Psoas muscle (tissue), 8 donors: ENCODE data around the gene UBE2L3. TPM values are rescaled to one million over a fixed set of nuclear protein-coding genes. Genes with fewer than 3 reads are reported as not detected.

Experiments
- ATAC-seq, 4 donors: fragments of 200-7000 bp; cut with Tn5 transposase; one replicate each; pipeline ENCODE4 v1.9.1; 2020; ENCODE audit warnings: moderate library complexity in 3 of 4, mild to moderate bottlenecking in 2 of 4
- DNase-seq, 2 donors: peaks; one replicate each; pipeline ENCODE4 v3.0.0-alpha.2; 2020
- H3K27ac ChIP-seq: fragments of 200-600 bp; one replicate; pipeline ENCODE4 v1.8.0; 2022
- H3K27me3 ChIP-seq, 3 donors: fragments of 200-600 bp in 1 of 3; one replicate each; pipeline versions ENCODE4 v1.6.1 to v1.8.0; 2013 to 2022; ENCODE audit warnings: low read length in 2 of 3, mild to moderate bottlenecking in 2 of 3, moderate library complexity in 1 of 3; ENCODE audit not compliant: insufficient read depth in 3 of 3
- H3K36me3 ChIP-seq, 2 donors: fragments of 200-600 bp in 1 of 2; one replicate each; pipeline versions ENCODE4 v1.6.1 to v1.8.0; 2013 to 2022; ENCODE audit warnings: low read depth in 1 of 2, mild to moderate bottlenecking in 1 of 2, moderate library complexity in 1 of 2; ENCODE audit not compliant: insufficient read depth in 1 of 2
- H3K4me1 ChIP-seq: fragments of 200-600 bp; one replicate; pipeline ENCODE4 v1.8.0; 2022
- H3K4me3 ChIP-seq: fragments of 200-600 bp; one replicate; pipeline ENCODE4 v1.8.0; 2022; ENCODE audit warnings: mild to moderate bottlenecking
- H3K9me3 ChIP-seq: fragments of 200-600 bp; one replicate; pipeline ENCODE4 v1.8.0; 2022
- CTCF ChIP-seq: fragments of 200-600 bp; IDR thresholded peaks from one replicate; pipeline ENCODE4 v1.8.0; 2022; ENCODE audit warnings: antibody characterized with exemption
- WGBS, 3 donors: extraction: QIAGEN DNeasy Blood & Tissue Kit; methylation state at CpG; one replicate each; pipeline versions ENCODE4 v1.1.6 to v1.1.7; 2013; 5-methylcytosine and 5-hydroxymethylcytosine counted together
- intact Hi-C, 2 donors: fragments of 100-400 bp; cut with DNase I; formaldehyde crosslinking; loops; one replicate each; pipeline versions ENCODE4 v1.11.0 to v1.14.2; 2022
- polyA plus RNA-seq, 3 donors: library from polyadenylated mRNA; stranded (reverse); fragments of 200-250 nt; gene quantifications; one replicate each; pipeline ENCODE4 v1.2.3, GENCODE V29; 2013
- total RNA-seq, 4 donors: library from RNA; stranded (reverse); fragmentation: NEBNext Ultra II Directional in 2 of 4; extraction: Animal tissue kit (Norgen Biotek cat#: 25700) in 2 of 4; gene quantifications; one replicate each; pipeline versions ENCODE4 v1.2.1 to v1.2.4, GENCODE V29; 2021 to 2023
- donor health status: healthy with polysubstance abuse.
- donor health status: DM: no; HTN: no; CAD: no; lungs with moderate emphysema.
- donor health status: Bipolar disorder and iron deficiency.
- donor health status: healthy.
- donor health status: DM: yes; HTN: yes; CAD: no.
- donor health status: DM: no; HTN: no; CAD: no.
- donor health status: DM: no; HTN: no; CAD: no.
- donor health status: DM: yes; HTN: yes; CAD: no.

The UBE2L3 gene
- total and polyA plus RNA-seq, 7 donors: 44.9 to 144 (median 56.7) TPM

DNA sequence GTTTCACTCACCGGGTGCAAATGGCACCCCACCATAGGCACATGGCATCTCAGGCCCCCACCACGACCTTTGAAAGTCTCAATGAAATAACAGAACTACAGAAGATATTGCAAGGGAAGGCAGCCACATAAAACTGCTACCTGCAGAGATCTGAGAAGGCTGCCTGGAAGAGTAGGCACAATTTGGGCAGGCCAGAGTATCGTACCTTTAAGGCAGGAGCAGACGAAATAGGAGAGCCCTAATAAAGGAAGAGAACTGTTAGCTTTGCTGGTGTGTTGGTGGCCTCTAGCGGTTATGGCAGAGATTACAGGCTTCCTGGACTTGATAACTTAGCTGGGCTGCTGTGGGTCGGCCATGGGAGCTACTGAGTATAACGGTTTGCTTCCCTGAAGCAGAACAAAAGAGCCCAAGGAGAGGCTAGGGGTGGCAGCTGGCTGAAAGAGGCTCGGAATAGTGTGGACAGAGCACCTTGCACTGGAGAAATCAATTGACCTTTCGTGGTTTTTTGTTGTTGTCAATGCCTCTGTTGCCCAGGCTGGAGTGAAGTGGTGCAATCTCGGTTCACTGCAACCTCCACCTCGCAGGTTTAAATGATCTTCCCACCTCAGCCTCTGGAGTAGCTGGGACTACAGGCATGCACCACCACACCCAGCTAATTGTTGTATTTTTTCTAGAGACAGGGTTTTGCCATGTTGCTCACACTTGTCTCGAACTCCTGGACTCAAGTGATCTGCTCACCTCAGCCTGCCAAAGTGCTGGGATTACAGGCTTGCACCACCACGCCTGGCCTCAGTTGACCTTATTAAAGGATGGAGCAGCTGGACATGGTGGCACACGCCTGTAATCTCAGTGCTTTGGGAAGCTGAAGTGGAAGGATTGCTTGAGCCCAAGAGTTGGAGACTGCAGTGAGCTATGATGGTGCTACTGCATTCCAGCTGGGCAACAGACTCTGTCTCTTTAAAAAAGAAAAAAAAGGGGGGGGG is 79.4 kb downstream of the UBE2L3 start:
- 43 to 44% (median 44%) methylated on average over 14 of the region's 14 CpGs for WGBS, 3 donors
- Histone ChIP-seq H3K27me3 (no peaks in the 10 kb centered on the region), H3K4me1 (peaks cover 15% of the 10 kb centered on the region), H3K27ac (no peak overlapping the region), H3K36me3 (peaks cover 0 to 10% of the 10 kb centered on the region in 2 donors), H3K4me3 (no peak overlapping the region), H3K9me3 (no peaks in the 10 kb centered on the region)
- peak; percentile 40 to 51 (median 44) for ATAC-seq
- TF ChIP-seq CTCF: peak; percentile 89
- DNase-seq: peak; percentile 69 to 81
- intact Hi-C loops: no loop called here

DNA sequence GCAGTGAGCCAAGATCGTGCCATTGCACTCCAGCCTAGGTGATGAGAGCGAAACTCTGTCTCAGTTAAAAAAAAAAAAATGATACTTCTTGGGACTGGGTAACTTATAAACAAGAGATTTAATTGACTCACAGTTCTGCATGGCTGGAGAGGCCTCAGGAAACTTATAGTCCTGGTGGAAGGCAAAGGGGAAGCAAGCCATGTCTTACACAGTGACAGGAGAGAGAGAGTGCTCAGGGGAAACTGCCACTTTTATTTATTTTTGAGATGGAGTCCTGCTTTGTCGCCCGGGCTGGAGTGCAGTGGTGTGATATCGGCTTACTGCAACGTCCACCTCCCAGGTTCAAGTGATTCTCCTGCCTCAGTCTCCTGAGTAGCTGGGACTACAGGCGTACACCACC is 82.8 kb downstream of the UBE2L3 start:
- no peak for TF ChIP-seq CTCF
- ATAC-seq (no peak), DNase-seq (no peak)
- Histone ChIP-seq H3K4me3 (no peak overlapping the region), H3K27me3 (no peaks in the 10 kb centered on the region), H3K9me3 (no peaks in the 10 kb centered on the region), H3K36me3 (peaks cover 0 to 5% of the 10 kb centered on the region in 2 donors), H3K27ac (no peak overlapping the region), H3K4me1 (peaks cover 10% of the 10 kb centered on the region)
- 90 to 96% (median 93%) methylated on average over 7 of the region's 7 CpGs for WGBS, 3 donors
- intact Hi-C loops: no loop called here

DNA sequence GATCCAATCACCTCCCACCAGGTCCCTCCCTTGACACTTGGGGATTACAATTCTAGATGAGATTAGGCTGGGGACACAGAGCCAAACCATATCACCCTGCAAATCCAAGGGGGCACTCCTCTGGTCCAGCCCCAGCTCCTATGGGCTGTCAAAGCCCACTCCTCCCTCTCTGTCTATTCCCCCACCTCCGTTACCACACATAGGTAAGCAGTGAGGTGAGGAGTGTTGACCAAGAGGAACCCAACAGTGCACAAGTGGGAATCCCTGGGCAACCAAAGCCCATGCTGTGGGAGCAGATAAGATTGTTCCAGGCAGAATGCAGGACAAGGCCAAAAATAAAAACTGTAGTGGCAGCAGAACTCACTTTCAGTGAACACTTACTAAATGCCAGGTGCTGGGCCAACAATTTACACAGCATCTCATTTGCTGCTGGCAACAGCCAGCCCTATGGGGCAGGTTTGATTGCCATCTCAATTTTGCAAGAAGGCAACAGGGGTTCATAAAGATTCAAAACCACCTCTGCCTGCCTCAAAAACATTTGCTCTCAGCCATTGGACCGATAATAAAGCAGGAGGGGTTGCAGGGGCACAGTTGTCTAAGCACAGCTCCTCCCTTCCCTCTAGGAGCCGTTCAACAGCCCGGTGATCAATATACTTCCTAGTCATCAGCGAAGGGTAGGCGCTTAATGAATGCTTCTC is 83.5 kb downstream of the UBE2L3 start:
- intact Hi-C loops: no loop called here
- Histone ChIP-seq H3K27me3 (no peaks in the 10 kb centered on the region), H3K36me3 (no peaks in the 10 kb centered on the region), H3K4me1 (peaks cover 10% of the 10 kb centered on the region), H3K27ac (no peak overlapping the region), H3K9me3 (no peaks in the 10 kb centered on the region), H3K4me3 (peak overlapping the region; percentile 66)
- ATAC-seq (no peak), DNase-seq (no peak)
- 18 to 24% (median 21%) methylated on average over 6 of the region's 6 CpGs for WGBS, 3 donors
- TF ChIP-seq CTCF: no peak

GRCh38 chr22:21651521-21652009 is 84.1 kb downstream of the UBE2L3 start:
- intact Hi-C loops: no loop called here
- no peak for TF ChIP-seq CTCF
- WGBS, 3 donors: 2% methylated on average over 29 of the region's 29 CpGs
- H3K27me3 ChIP-seq: no peaks in the 10 kb centered on the region
- H3K27ac ChIP-seq: no peak overlapping the region
- H3K36me3 ChIP-seq: no peaks in the 10 kb centered on the region
- H3K4me1 ChIP-seq: peaks cover 10% of the 10 kb centered on the region
- ATAC-seq: peak; percentile 7 to 51 (median 29)
- DNase-seq: no peak
- H3K4me3 ChIP-seq: peak overlapping the region; percentile 66
- H3K9me3 ChIP-seq: no peaks in the 10 kb centered on the region
